Bronchial epithelial cell (primary cell): ENCODE data around the gene SOAT1. TPM values are rescaled to one million over a fixed set of nuclear protein-coding genes. Genes with fewer than 3 reads are reported as not detected.
"Not testable (repeated sequence)": the region's sequence is repeated elsewhere in the genome, so short reads cannot be mapped to it uniquely, and the experiment has no call there.

Experiments
- DNase-seq: peaks from one replicate; pipeline ENCODE4 v3.0.0-alpha.2; 2010; ENCODE audit warnings: low read depth
- FAIRE-seq: peaks from 2 replicates; lab custom pipeline; 2011; peaks lifted over from hg19 to GRCh38; lab: Jason Lieb, UNC
- H3K27me3 ChIP-seq: 2 replicates; pipeline ENCODE4 v1.5.1; 2011; ENCODE audit warnings: low read length; ENCODE audit not compliant: control insufficient read depth, insufficient read depth
- H3K36me3 ChIP-seq: 2 replicates; pipeline ENCODE4 v1.5.1; 2011; ENCODE audit warnings: low read length; ENCODE audit not compliant: control insufficient read depth, insufficient read depth
- H3K4me3 ChIP-seq: 2 replicates; pipeline ENCODE4 v1.5.1; 2011; ENCODE audit warnings: mild to moderate bottlenecking, low read depth, low read length, control low read depth
- CTCF ChIP-seq: IDR thresholded peaks from 2 replicates; pipeline ENCODE4 v1.5.1; 2011; ENCODE audit warnings: mild to moderate bottlenecking, moderate library complexity, low read length, control low read depth, inconsistent platforms; ENCODE audit not compliant: insufficient read depth, severe bottlenecking
- total RNA-seq: library from RNA; depleted of rRNA; stranded (reverse); fragments of >200 nt; gene quantifications from 2 replicates; pipeline ENCODE4 v1.2.1, GENCODE V29; 2014

The SOAT1 gene
- total RNA-seq, 1 donor from 2014 or later = 8.4 TPM

GRCh38 chr1:179341943-179342547 is 48.4 kb downstream of the SOAT1 start:
- Histone ChIP-seq H3K36me3 (peaks cover 1% of the 10 kb centered on the region), H3K27me3 (no peaks in the 10 kb centered on the region), H3K4me3 (no peak overlapping the region)
- TF ChIP-seq CTCF = no peak
- DNase-seq (no peak), FAIRE-seq (no peak)

- FAIRE-seq = no peak
- H3K27me3 ChIP-seq = no peaks in the 10 kb centered on the region
- peaks cover 1% of the 10 kb centered on the region for H3K36me3 ChIP-seq
- DNase-seq = no peak
- no peak for TF ChIP-seq CTCF
- no peak overlapping the region for H3K4me3 ChIP-seq
Measured at GRCh38 chr1:179342740-179343404, 49.3 kb downstream of the SOAT1 start.

- FAIRE-seq (no peak), DNase-seq (no peak)
- Histone ChIP-seq H3K36me3 (no peaks in the 10 kb centered on the region), H3K4me3 (no peak overlapping the region), H3K27me3 (no peaks in the 10 kb centered on the region)
- no peak for TF ChIP-seq CTCF
Measured at GRCh38 chr1:179351281-179351680, 57.7 kb downstream of the SOAT1 start.

GRCh38 chr1:179352236-179352635 is 58.6 kb downstream of the SOAT1 start:
- no peak for FAIRE-seq
- DNase-seq = no peak
- Histone ChIP-seq H3K4me3 (no peak overlapping the region), H3K27me3 (no peaks in the 10 kb centered on the region), H3K36me3 (no peaks in the 10 kb centered on the region)
- TF ChIP-seq CTCF = no peak

- TF ChIP-seq CTCF = no peak
- H3K36me3 ChIP-seq = no peaks in the 10 kb centered on the region
- H3K4me3 ChIP-seq = no peak overlapping the region
- no peak for FAIRE-seq
- no peaks in the 10 kb centered on the region for H3K27me3 ChIP-seq
- peak; percentile 43 for DNase-seq
Measured at GRCh38 chr1:179353546-179353945, 59.9 kb downstream of the SOAT1 start.

GRCh38 chr1:179361631-179362030 is 68.0 kb downstream of the SOAT1 start:
- FAIRE-seq, H3K36me3 ChIP-seq, H3K4me3 ChIP-seq: not testable (repeated sequence)

More at GRCh38 chr1:179361631-179362030, 68.0 kb downstream of the SOAT1 start:
- DNase-seq, H3K27me3 ChIP-seq: not testable (repeated sequence)
